Activated T-cell treated with anti-CD3 and anti-CD28 coated beads, Interleukin-2, amount 50 U/mL, for 24 hours (primary cell): ENCODE measurements around the gene CCDC12.

ENCODE experiments used
- DNase-seq: peaks from one replicate; pipeline ENCODE4 v3.0.0-alpha.2; 2020
- H3K27ac Mint-ChIP-seq: 2 replicates; pipeline ENCODE4 v1.8.0; 2020; ENCODE audit warnings: mild to moderate bottlenecking, mixed read lengths
- H3K27me3 Mint-ChIP-seq: 2 replicates; pipeline ENCODE4 v1.8.0; 2020; ENCODE audit warnings: mixed read lengths
- H3K36me3 Mint-ChIP-seq: 2 replicates; pipeline ENCODE4 v1.8.0; 2020; ENCODE audit warnings: low read depth, mixed read lengths
- H3K4me1 Mint-ChIP-seq: 2 replicates; pipeline ENCODE4 v1.8.0; 2020; ENCODE audit warnings: low read depth, mixed read lengths
- H3K4me3 Mint-ChIP-seq: 2 replicates; pipeline ENCODE4 v1.8.0; 2020; ENCODE audit warnings: mild to moderate bottlenecking, moderate library complexity, mixed read lengths
- H3K9me3 Mint-ChIP-seq: 2 replicates; pipeline ENCODE4 v1.8.0; 2020; ENCODE audit warnings: mixed read lengths

Gene CCDC12

GRCh38 chr3:46994801-46995731, 18.5 kb upstream of the CCDC12 start:
- no peaks in the 10 kb centered on the region for H3K27me3 Mint-ChIP-seq
- H3K4me1 Mint-ChIP-seq = peaks cover 25% of the 10 kb centered on the region
- H3K27ac Mint-ChIP-seq = peak overlapping the region; percentile 35
- H3K9me3 Mint-ChIP-seq = no peaks in the 10 kb centered on the region
- DNase-seq = no peak
- H3K36me3 Mint-ChIP-seq = peaks cover 86% of the 10 kb centered on the region
- H3K4me3 Mint-ChIP-seq = no peak overlapping the region

DNA sequence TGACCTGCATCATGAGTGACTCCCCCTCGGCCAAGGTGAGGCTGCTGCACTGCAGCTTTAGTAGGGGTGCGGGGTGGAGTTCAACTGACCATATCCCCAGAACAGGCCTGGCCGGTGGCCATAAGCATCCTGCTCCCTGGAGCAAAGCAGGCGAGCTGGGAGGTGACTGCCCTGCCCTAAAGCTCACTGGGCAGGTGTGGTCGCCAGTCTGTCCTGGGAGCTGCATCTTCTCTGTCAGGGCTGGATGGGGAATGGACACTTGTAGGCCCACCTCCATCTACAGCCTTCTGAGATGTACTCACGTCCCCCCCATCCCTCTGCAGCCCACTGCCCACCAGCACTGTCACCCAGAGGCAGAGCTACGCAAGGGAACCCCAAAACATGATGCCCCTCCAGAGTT, 17.4 kb upstream of the CCDC12 start:
- Mint-ChIP-seq H3K9me3 (no peaks in the 10 kb centered on the region), H3K36me3 (peaks cover 88% of the 10 kb centered on the region), H3K4me1 (peaks cover 30% of the 10 kb centered on the region), H3K4me3 (no peak overlapping the region), H3K27me3 (no peaks in the 10 kb centered on the region), H3K27ac (no peak overlapping the region)
- DNase-seq = no peak

- H3K27me3 Mint-ChIP-seq = no peaks in the 10 kb centered on the region
- no peak overlapping the region for H3K4me3 Mint-ChIP-seq
- H3K36me3 Mint-ChIP-seq = peaks cover 89% of the 10 kb centered on the region
- H3K9me3 Mint-ChIP-seq = no peaks in the 10 kb centered on the region
- peaks cover 35% of the 10 kb centered on the region for H3K4me1 Mint-ChIP-seq
- DNase-seq = no peak
- no peak overlapping the region for H3K27ac Mint-ChIP-seq
Observed at GRCh38 chr3:46993292-46993691, 16.7 kb upstream of the CCDC12 start.

GRCh38 chr3:46992231-46992630, 15.7 kb upstream of the CCDC12 start:
- Mint-ChIP-seq H3K9me3 (no peaks in the 10 kb centered on the region), H3K27ac (no peak overlapping the region), H3K4me3 (no peak overlapping the region), H3K4me1 (peaks cover 37% of the 10 kb centered on the region), H3K27me3 (no peaks in the 10 kb centered on the region), H3K36me3 (peaks cover 81% of the 10 kb centered on the region)
- no peak for DNase-seq

- H3K27ac Mint-ChIP-seq = no peak overlapping the region
- H3K4me3 Mint-ChIP-seq = no peak overlapping the region
- no peak for DNase-seq
- peaks cover 38% of the 10 kb centered on the region for H3K4me1 Mint-ChIP-seq
- no peaks in the 10 kb centered on the region for H3K9me3 Mint-ChIP-seq
- peaks cover 75% of the 10 kb centered on the region for H3K36me3 Mint-ChIP-seq
- no peaks in the 10 kb centered on the region for H3K27me3 Mint-ChIP-seq
Observed at GRCh38 chr3:46991406-46992165, 15.0 kb upstream of the CCDC12 start.

- Mint-ChIP-seq H3K9me3 (no peaks in the 10 kb centered on the region), H3K4me3 (no peak overlapping the region), H3K36me3 (peaks cover 79% of the 10 kb centered on the region), H3K4me1 (peaks cover 46% of the 10 kb centered on the region), H3K27ac (peak overlapping the region; percentile 97), H3K27me3 (no peaks in the 10 kb centered on the region)
- DNase-seq = no peak
Observed at GRCh38 chr3:46990573-46991374, 14.2 kb upstream of the CCDC12 start.

DNA sequence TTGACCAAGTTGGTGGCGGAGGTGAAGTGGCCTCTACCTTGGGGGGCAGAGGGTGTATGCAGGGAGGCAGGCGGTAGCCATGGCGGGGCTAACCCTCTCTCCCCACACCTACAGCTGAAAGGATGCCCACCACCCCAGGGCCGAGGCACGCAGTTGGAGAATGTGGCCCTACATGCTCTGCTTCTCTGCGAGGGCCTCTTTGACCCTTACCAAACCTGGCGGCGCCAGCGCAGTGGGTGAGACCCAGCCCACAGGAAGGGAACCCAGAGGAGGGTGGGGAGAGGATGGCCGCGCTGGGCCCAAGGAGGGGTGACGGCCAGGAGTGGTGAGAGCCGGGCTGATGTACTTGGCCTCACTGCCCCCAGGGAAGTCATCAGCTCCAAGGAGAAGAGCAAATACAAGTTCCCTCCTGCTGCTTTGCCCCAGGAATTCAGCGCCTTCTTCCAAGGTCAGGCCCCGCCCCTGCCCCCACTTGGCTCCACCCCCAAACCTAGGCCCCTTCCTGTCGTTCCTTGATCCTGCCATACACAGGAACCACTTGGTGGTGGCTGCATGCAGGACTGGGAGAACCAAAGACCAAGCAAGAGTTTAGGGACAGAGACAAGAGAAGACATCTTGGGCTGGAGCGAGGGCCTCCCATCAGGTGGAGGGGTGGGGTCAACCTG, 12.7 kb upstream of the CCDC12 start:
- no peak for DNase-seq
- peak overlapping the region; percentile 33 for H3K4me3 Mint-ChIP-seq
- no peaks in the 10 kb centered on the region for H3K9me3 Mint-ChIP-seq
- peaks cover 75% of the 10 kb centered on the region for H3K36me3 Mint-ChIP-seq
- peak overlapping the region; percentile 97 for H3K27ac Mint-ChIP-seq
- peaks cover 59% of the 10 kb centered on the region for H3K4me1 Mint-ChIP-seq
- no peaks in the 10 kb centered on the region for H3K27me3 Mint-ChIP-seq

- Mint-ChIP-seq H3K4me3 (peak overlapping the region; percentile 33), H3K27me3 (no peaks in the 10 kb centered on the region), H3K4me1 (peaks cover 64% of the 10 kb centered on the region), H3K9me3 (no peaks in the 10 kb centered on the region), H3K27ac (peak overlapping the region; percentile 97), H3K36me3 (peaks cover 72% of the 10 kb centered on the region)
- no peak for DNase-seq
Observed at GRCh38 chr3:46988616-46989015, 12.1 kb upstream of the CCDC12 start.

DNA sequence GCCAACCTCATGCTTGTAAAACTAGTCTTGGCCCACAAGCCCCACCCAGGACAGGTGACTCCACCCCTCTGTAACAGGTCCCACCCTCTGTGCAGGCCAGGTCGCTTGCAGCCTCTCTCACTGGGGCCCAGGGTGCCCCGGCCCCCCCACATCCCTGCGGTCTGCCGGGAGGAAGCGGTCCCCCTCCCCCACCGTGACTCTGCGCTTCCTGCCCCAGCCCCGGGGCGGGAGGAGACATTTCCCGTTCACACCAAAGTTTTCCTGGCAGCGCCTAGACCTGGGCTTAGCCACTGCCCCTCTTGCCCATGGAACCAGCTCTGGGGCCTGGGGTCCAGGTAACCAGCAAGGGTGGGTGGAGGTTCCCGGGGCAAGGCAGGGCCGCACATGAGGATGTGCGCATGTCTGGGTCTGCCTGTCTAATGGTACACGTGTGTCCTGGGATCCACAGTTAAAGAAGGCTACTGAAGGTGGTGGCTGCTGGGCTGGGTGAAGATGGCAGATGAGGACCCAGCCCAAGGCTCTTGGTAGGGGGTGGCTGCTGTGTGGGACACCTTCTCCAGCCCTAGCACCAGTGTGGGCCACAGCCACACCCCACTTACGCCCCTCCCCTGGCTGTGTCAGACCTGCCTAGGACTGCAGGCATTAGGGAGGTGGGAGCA, 11.3 kb upstream of the CCDC12 start:
- peak overlapping the region; percentile 78 for H3K4me3 Mint-ChIP-seq
- H3K36me3 Mint-ChIP-seq = peaks cover 66% of the 10 kb centered on the region
- DNase-seq = peak; percentile 90
- peaks cover 67% of the 10 kb centered on the region for H3K4me1 Mint-ChIP-seq
- H3K27me3 Mint-ChIP-seq = no peaks in the 10 kb centered on the region
- no peaks in the 10 kb centered on the region for H3K9me3 Mint-ChIP-seq
- peak overlapping the region; percentile 97 for H3K27ac Mint-ChIP-seq

DNA sequence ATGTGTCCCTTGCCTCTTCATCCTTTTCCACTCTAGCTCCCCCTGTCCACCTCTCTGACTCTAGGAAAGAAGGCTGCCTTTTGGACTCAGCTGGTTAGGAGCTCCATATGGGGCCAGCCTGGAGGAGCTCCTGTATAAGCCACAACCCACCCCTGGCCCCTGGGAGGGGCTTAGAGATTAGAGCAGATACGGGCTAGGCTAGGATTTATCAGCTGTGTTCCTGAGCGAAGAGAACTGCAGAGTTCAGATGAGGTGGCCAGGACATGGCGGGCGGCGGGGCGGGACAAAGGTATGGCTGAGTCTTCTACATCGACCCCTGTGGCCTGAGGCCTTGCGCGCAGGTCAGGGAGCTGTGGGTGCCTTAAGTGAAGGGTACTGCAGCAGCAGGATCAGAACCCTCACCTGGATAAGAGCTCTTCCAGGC, 10.8 kb upstream of the CCDC12 start:
- Mint-ChIP-seq H3K4me3 (peak overlapping the region; percentile 78), H3K27ac (peak overlapping the region; percentile 97), H3K27me3 (no peaks in the 10 kb centered on the region), H3K36me3 (peaks cover 67% of the 10 kb centered on the region), H3K4me1 (peaks cover 72% of the 10 kb centered on the region), H3K9me3 (no peaks in the 10 kb centered on the region)
- DNase-seq = no peak

DNA sequence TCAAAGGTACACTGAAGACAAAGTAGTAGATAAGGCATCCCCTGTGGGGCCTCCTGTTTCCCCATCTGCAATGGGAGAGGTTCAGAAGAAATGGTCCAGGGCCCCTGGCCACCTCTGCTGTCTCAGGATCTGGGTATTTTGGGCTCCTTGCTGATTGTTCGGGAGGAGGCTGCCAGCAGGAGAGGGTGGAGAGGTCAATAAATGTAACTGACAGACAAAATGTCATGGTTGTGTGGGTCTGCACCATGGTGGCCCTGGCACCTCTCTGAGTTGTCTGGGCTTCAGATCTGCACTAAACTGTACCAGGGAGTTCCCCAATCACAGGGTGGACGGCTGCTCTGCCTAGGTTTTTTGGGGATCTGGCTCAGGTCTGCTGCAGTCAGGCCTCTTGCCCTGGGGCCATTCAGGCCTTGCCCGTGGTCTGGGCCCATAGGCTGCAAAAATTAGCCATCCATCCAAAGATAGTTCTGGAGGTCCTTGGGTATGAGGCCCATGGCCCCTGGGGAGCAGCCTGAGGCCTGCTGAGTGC, 10.3 kb upstream of the CCDC12 start:
- peaks cover 63% of the 10 kb centered on the region for H3K36me3 Mint-ChIP-seq
- no peaks in the 10 kb centered on the region for H3K9me3 Mint-ChIP-seq
- peak overlapping the region; percentile 97 for H3K27ac Mint-ChIP-seq
- no peak for DNase-seq
- H3K27me3 Mint-ChIP-seq = no peaks in the 10 kb centered on the region
- H3K4me3 Mint-ChIP-seq = peak overlapping the region; percentile 78
- H3K4me1 Mint-ChIP-seq = peaks cover 74% of the 10 kb centered on the region

DNA sequence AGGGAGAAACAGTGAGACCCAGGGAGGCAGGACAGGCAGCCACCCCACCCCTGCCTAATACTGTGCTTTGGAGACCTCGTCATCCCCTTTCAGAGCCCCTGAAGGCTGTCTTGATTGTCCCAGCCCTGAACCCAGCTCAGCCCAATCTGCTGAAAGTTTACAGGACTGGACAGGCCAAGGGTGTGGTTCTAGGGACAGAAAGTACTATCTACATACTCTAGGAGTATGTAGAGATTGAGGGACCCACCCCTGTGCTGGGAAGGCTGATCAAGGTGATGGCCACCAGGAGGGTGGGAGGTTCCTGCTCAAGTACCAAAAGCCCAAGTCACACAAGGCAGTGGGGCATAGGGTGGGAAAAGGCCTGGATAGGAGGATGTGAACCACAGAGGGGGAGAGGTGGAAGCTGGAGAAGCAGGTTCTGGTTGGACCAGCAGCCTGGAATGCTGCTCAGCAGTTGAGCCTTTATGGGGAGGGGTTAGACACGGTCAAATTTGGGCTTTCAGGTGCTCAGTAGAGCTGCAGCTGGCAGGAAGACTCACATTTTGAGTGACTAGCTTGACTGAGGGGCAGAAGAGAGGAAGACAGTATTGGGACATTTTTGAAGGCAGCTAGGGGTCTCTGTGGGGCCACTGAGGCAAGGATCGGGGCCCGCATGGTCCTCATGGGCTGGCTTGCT, 9.6 kb upstream of the CCDC12 start:
- Mint-ChIP-seq H3K4me3 (peak overlapping the region; percentile 18), H3K4me1 (peaks cover 80% of the 10 kb centered on the region), H3K36me3 (peaks cover 56% of the 10 kb centered on the region), H3K9me3 (no peaks in the 10 kb centered on the region), H3K27me3 (no peaks in the 10 kb centered on the region), H3K27ac (peak overlapping the region; percentile 97)
- DNase-seq = no peak

GRCh38 chr3:46985588-46985987, 9.0 kb upstream of the CCDC12 start:
- peaks cover 52% of the 10 kb centered on the region for H3K36me3 Mint-ChIP-seq
- H3K9me3 Mint-ChIP-seq = no peaks in the 10 kb centered on the region
- H3K27me3 Mint-ChIP-seq = no peaks in the 10 kb centered on the region
- DNase-seq = no peak
- peak overlapping the region; percentile 40 for H3K27ac Mint-ChIP-seq
- H3K4me1 Mint-ChIP-seq = peaks cover 85% of the 10 kb centered on the region
- H3K4me3 Mint-ChIP-seq = no peak overlapping the region
